Activated T-cell treated with anti-CD3 and anti-CD28 coated beads for 4 hours (primary cell): Measurements from ENCODE around the gene FNDC3B.

Experiments
- DNase-seq: peaks from one replicate; pipeline ENCODE4 v3.0.0-alpha.2; 2020

FNDC3B gene

DNA sequence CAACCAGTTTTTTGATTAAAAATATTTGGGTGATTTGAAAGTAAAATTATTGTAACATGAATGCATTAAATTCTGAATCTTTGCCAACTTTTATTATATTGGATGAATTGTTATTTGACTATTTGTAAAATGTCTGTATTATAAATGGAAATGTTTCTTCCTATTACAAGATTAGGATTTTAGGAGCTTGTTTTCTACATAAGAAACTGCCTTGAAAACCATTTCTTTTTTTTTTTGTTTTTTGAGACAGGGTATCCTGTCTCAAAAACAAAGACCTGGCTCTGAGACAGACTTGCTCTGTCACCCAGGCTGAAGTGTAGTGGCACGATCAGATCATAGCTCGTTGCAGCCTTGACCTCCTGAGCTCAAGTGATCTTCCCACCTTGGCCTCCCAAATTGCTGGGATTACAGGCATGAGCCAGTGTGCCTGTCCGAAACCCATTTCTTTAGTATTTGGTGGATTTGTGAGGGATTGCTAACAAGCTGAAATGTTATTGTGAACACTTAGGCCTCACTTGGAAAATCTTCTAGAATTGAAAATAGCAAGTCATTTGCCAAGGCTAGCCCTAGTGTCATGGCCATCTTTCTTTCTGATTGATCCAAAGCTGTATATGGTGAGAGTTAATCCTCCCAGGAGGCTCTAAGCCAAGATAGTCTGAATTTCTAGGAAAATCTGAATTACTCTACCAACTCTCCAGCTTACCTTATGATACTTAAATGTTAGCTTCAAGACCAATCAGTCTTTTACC is 100.3 kb downstream of the FNDC3B start:
- no peak for DNase-seq

DNA sequence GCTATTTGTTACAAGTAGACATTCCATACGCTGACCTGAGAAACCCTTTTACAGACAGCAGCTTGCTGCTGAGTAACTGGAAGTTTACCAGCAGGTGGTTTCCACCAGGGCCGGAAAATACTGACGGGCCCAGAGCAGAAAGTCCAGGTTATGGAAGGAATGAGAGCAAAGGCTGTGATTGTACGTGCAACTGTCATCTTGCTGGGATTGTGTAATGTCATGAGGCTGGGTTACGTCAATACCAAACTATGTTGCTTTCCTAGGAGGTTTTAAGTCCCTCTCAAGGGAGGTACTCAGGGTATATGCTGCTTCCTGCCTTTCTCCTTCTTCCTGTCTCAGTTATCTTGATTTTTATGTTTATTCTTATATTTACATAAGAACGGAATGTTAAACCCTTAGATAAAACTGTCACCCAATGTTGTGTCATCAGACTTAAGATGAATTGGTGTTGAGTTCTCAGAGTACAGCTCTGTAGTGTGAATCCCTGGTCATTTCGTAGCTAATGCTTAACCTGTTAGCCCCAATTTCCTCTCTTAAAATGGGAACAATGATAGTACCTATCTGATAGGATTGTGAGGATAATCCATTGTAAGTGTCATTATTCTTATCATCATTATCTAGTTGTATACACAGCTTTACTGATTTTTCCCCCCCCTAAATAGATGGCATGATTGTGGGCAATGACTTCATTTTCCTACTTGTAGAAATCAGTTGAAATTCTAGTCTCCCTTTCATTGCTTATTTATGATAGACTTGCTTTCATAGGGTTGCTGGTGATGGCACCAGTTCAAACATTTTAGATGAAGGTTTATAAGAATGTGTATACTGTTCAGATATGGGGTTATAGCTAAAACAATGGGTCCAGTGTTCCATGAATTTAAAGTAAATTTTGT is 101.4 kb downstream of the FNDC3B start:
- DNase-seq: no peak

DNA sequence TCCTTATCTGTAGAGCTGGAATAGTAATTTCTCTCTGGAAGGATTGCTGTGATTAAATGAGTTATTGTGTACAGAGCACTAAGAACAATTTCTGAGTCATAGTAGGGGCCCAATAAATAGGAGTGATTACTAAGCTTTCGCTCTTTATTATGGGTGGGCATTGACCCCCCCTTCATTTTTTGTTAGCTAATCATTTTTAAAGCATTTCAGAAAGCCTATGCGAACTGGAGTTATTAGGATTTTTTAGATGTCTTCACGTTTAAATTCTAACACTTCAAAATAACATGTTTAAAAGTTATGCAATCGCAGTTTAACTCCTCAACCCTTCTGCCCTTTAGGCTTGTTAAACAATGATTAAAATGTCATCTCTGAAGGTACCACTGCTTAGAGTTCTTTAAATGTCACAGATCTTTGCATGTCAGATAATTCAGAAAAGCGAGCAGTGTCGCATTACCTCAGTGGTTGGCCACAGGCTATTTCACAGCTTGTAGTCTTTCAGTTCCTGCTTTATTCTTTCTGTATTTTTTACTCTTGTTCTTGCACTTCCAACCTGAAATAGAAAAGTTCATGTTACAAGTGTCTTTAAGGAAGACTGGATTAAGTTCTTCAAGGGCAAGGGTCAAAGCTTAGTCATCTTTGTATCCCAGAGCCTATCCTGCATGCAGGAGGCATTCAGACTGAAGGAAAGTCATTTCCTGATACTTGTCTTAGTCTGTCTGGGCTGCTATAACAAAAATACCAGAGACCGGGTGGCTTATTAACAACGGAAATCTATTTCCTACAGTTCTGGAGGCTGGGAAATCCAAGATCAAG is 102.9 kb downstream of the FNDC3B start:
- DNase-seq: no peak

DNA sequence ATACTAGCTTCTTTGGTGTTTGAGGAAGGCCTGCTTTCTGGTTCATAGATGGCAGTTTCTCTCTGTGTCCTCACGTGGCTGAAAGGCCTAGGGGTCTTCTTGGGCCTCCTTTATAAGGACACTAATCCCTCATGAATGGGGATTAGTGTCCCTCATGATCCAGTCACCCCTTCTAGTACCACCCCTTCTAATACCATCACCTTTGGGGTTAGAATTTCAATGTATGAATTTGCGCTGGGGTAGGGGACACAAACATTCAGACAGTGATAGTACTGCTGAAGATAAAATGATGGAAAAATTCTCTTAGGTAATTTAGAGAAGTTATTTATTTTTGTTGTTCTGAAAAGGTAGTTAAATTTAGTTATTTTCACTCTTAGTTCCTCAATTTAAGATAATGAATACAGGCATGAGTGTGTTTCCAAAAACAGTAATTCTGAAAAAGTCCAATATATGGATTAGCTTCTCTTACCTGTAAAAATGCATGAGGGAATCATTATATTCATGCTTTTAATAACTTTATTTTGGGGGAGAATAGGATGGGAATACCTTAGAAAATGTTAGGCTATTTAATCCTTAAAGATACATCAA is 103.6 kb downstream of the FNDC3B start:
- DNase-seq: no peak

DNA sequence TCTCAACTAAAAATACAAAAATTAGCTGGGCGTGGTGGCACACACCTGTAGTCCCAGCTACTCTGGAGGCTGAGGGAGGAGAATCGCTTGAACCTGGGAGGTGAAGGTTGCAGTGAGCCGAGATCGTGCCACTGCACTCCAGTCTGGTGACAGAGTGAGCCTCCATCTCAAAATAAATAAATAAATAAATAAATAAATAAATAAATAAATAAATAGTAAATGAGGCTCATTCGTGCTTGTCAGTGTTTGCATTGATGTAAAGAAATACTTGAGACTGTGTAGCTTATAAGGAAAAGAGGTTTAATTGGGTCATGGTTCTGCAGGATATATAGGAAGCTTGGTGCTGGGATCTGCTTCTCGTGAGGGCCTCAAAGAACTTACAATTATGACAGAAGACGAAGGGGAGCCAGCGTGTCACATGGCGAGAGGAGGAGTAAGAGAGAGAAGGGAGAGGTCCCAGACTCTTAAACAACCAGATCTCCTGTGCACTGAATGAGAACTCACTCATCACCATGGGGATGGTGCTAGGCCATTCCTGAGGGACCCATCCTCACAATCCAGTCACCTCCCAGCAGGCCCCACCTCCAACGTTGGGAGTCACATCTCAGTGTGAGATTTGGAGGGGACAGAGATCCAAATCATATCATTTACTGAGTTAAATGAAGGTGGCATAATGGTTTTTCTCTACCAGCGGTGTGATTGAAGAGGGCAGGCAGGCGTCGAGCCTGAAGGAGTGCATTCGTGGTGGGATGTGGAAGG is 104.5 kb downstream of the FNDC3B start:
- DNase-seq: no peak

DNA sequence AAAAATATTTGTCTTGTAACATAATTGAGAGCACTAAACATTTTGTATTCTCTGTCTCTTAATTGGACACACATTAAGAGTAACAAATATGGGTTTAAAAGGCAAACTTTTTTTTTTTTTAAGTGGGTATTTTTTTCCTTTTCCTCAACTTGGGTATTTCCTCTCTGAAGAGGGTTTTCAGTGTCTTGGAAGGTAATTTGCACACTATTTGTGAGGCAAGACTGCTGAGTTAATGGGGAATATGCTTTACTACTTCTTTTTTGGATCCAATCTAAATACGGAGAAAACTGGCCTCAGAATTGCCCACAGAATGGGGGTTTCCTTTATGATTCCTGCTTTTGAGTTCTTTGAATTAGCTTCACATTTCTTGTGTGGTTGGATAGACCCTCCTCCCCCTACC is 105.2 kb downstream of the FNDC3B start:
- no peak for DNase-seq

DNA sequence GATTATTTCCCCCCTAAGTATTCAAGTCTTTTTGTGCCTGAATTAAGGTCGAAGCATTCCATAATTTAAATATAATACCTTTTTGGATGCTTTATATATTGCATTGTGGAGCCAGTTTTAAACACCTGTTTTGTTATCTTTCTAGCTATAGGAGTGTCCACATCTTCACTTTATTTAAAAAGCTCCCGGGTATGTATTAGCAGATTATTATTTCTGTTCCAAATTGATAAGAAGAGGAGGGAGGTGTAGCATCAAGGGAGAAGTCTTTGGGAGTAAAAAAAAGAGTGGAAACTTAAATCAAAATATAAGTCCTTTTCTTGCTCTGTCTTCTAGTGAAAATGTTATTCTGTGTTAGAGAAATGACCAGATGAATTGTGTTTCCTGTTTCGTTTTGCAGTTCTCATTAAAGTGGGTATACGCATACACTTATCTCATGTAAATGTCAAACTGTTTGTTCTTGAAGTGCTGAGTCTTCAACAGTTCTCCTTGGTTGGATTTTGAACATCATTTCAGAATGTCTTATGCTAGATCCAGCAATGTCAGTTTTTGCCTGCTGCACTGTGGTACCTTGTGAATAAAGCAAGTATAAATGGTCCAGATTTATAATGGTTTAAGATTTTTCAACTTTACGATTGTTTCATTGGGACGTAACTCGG is 105.8 kb downstream of the FNDC3B start:
- no peak for DNase-seq

DNA sequence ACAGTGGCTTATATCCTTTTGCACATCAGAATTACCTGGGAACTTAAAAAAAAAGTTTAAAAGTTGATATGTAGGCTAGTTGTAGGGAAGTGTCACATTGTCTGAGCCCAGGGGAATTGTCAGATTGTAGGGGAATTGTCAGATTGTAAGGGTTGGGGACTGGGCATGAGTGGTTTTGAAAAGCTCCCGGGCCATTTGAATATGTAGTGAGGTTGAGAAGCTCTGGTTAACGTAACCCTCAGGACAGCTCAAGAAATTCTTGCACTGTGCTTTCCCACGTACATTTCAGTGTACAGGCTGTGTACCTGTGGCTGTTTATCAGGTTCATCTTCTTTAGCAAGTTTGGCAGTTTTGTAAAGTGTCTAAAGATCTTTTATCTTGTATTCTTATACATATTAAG is 107.0 kb downstream of the FNDC3B start:
- DNase-seq: no peak

DNA sequence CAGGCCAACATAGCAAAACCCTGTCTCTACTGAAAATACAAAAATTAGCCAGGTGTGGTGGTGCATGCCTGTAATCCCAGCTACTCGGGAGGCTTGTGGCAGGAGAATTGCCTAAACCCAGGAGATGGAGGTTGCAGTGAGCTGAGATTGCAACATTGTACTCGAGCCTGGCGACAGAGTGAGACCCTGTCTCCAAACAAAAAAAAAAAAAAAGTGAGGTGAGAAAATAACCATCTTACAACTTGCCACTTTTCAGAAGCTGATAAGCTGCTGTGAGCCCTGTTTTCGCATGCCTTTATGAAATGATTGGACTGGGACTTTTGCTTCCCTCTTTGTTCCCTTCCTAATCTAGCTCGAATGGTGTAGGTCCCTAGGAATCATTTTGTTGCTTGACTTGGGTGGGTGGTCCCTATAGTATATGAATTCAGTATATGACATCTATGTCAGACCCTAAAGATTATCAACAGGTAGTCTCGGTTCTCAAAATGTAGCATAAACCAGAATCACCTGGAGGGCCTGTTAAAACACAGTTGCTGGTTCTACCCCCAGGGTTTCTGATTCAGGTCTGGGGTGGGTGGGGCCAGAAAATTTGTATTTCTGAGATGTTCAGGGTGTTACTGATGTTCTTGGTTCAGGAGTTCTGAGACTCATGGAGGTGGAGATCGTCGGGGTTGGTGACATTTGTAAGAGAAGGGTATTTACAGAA is 107.9 kb downstream of the FNDC3B start:
- no peak for DNase-seq

DNA sequence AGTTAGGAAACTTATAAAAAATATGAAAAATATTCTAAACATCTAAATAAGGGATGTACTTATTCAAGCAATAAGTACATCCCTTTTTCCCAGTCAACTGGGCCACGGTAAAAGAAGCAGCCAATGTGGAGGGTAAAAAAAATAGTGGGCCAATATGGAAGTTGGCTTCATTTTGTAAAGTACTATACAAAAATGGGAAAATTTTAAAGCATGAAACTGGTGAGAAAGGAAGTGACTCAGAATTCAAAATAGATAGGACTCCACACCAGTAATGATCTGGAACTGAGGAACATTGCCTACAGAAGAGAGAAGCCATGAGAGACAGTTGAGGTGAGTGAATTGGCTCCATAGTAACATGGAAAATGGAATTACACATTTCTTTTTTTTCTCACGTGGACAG is 108.9 kb downstream of the FNDC3B start:
- no peak for DNase-seq

DNA sequence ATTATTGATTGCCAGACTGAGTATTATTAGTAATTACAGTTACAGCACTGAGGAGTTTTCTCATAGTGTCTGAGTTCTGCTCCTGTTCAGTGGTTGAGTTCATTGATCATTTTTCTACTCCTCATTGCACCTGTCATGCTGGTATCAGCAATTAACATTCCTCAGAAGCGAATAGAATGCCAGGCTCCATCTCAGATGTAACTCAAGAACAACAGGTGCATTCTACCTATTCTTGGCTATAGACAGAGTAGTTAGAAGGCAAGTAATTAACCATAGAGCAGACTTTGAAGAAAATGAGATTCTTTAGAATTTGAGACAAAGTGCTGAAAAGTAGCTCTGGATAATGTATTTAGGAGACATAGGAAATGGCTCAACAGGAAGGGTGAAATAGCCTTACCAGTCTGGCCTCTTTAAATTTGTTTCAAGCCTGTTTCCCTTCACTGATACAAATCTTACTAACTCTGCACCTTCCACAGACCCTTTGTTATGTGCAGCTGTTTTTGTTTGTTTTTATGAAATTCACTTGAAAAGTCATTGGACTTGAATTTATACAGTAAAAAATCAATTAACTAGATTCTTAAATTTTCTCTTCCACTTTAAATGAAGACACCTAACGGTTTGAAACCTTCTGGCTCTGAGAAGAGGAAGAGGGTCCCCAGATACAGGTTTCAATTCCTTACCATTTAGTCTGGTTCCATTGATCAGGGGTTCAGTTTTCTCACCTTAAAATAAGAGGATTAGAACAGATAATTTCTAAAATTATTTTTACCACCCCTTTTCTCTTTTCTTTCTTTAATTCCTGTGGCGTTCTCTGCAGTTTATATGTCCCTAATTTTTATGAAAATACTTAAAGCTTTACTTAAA is 109.6 kb downstream of the FNDC3B start:
- DNase-seq: no peak

DNA sequence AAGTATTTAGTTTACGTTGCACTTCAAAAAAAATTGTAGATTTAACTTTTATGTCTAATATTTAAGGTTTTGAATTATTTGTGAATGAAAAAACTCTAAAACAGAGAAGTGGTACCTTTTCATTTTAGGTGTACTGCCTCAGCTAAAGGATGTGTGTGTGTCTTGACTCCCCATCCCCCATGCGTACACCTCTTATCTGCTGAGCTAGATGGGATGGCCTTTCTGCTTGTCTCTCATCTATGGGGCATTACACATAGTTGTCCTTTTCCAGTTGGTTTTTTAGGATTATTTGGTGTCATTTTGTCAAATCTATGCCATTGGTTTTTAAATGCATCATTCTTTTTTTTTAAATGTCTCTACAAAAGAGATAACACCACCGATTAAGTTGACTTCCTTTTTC is 110.9 kb downstream of the FNDC3B start:
- DNase-seq: no peak

DNA sequence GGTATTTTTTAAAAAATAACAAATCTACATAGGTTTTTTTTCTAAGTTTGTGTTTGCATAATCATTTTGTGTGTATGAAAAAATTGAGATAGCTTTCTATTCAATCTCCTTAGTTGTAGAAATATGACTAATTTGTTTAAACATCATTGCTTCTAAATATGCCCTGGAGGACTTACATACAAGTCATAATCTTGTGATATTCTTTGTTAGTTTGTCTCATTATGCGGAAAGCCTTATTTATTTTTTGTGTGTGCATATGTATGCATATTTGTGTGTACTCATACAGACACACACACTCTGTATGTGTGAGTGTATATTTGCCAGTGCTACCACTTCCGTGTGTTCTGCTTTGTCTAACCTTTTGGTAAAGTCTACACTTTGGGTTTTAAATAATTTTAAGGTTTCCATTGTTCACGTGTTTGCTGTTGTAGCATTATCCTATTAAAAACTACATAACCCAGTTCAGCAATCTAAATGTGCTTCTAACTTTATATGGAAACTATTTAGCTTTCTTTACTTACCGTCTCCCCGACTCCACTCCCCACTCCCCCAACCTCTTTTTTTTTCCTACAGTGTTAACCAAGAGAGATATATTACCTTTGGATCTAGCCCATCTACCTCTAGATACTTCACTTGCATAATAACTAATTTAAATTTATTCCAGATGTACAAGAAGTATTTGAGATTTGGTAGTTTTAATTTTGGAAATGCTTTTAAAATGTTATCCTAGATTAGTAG is 111.7 kb downstream of the FNDC3B start:
- no peak for DNase-seq

DNA sequence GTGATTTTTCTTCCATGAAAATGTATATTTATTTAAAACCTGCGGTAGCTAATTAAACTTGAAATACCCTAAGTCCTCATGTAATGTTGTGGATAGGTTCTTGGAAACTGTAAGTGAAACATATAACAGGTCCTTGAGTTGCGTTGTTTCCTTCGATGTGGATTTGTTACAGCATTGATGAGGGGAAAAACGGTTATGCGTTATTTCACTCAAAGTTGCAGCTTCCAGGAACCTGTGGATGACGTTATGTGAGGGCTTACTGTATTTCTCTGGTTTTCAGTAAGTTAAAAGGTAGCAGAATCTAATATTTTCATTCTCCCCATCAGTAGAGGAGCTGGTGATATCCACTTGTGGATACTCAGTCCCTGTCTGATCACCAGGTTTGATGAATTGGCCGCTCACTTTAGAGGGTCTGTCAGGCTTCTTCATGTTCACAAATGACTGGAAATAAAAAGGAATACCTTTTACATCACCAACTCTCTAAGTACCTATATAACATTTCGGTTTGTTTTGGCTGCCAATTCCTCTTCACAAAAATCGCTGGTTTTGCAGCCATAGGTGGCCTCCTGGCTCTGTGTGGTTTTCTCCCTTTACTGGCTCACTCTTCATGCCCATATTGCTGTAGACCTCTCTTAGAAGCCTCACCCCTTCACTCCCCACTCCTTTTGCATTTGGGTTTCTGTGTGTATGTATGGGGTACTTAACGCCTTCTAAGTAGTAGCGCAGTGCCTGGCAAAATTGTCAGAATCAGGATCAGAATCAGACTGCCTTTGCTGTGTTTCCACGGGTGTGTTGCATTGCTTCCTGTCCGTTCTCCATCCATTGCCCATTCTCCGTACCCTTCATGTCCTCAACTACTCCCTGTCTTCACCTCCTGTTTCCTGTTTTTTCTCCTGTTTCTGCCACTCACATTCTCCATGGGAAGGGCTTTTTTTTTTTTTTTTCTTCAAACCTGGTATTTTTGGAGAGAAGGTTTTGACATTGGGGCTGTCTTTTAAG is 112.6 kb downstream of the FNDC3B start:
- no peak for DNase-seq

DNA sequence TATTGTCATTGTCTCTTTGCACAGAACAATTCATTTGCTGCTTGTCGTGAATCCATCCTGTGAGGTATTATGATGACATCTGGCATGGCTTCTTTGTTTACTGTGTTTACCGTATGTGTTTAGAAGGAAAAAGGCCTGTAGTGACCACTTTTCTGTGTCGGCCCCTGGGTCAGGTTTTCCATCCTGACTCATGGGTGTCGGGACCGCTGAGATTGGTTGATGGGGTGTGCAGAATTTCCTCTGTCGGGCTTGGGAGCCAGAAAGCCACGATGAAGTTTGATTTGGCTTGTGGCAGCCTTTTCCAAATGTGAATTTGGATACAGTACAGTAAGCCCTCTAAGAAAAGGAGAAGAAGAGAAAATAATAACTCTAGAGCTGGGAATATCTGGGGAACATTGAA is 113.5 kb downstream of the FNDC3B start:
- DNase-seq: no peak

DNA sequence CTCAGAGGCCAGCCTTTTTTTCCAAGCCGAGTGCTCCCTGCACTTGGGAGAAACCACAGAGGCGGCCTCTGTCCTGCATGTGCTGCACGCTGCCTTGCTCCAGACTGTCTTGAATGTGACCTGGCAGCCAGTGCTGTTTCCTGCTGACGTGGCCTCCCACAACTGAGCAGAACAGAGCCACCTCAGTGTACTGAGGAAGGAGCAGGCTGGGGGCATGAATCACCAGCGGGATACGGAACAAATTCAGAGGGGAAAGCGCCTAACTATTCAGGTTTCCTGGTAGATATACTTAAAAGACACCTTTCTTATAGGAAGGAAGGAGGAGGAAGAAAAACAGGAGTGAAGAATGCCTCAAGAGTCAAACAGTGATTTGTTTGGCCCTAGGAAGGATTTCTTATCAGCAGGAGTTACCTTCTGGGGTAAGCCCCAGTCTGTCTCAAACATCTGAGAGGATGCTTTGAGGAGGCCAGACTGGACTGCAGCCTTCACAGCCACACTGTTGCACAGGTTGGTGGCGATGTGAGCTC is 114.0 kb downstream of the FNDC3B start:
- DNase-seq: peak; percentile 17

DNA sequence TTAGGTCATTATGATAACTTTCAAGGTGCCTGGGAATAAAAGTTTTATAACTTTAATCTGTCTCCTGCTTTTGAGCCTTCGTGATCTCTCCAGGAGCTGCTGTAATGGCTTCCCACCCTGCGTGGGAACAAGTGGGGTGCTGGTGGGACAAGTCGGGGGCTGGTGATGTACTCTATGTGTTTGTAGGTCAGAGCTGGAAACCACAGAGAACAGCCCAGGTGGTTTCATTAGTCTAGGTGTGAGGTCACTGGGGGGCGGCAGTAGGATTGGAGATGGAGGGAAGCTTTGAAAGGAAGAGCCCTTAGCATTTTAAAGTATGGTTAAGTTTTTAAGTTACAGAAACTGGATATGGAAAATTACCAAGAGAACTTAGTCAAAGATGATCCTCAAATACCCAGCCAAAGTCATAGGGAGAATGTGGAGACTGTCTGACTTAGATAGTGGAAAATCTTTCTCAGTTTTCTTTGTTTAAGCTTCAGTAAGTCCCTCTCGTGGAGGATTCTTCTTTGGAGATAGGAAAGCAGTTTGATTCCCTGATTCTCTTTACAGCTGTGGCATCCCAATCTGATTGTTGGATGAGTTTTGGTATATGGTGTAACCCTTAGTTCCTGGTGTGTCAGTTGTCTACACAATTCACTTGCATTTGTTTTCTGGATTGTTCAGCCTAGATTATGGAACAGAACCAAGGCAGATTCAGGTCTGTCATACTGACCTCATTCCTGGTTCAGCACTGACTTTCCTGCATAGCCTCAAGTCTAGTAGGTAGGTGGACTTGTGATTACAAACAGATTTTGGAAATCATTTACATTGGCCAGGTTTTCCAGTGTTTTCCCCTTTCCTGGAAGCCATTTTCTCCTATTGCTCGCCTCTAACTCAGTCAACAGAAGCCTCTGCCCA is 115.6 kb downstream of the FNDC3B start:
- DNase-seq: no peak
